ENCODE data around the gene FBXW2. TPM values are rescaled to one million over a fixed set of nuclear protein-coding genes. Genes with fewer than 3 reads are reported as not detected.

The FBXW2 gene
- total RNA-seq, 2 donors from 2014 or later = 22.2 to 31.5 TPM

DNA sequence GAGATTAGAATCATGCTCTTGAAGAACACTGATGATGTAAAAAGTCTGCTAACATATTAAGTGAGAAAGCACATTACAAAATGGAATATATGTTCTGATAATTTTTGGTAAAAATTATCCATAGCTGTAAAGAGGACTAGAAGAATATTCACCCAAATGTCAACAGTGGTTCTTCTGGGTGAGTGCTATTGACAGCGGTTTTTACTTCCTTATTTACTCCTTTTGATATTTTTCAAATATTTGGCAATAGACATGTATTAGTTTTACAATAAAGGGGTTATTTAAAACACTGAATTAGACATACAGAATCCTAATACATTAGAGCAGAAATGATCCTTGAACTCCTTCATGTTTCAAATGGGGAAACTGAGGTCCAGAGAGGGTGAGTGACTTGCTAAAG, 52.0 kb downstream of the FBXW2 start:
- TF ChIP-seq, protein P1, sequence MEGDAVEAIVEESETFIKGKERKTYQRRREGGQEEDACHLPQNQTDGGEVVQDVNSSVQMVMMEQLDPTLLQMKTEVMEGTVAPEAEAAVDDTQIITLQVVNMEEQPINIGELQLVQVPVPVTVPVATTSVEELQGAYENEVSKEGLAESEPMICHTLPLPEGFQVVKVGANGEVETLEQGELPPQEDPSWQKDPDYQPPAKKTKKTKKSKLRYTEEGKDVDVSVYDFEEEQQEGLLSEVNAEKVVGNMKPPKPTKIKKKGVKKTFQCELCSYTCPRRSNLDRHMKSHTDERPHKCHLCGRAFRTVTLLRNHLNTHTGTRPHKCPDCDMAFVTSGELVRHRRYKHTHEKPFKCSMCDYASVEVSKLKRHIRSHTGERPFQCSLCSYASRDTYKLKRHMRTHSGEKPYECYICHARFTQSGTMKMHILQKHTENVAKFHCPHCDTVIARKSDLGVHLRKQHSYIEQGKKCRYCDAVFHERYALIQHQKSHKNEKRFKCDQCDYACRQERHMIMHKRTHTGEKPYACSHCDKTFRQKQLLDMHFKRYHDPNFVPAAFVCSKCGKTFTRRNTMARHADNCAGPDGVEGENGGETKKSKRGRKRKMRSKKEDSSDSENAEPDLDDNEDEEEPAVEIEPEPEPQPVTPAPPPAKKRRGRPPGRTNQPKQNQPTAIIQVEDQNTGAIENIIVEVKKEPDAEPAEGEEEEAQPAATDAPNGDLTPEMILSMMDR (IDR thresholded peaks at IDR 0.05) = no peak
- no peaks in the 10 kb centered on the region for H3K9me3 ChIP-seq
- H3K36me3 ChIP-seq = no peaks in the 10 kb centered on the region
- no peak overlapping the region for H3K4me3 ChIP-seq
- H3K27me3 ChIP-seq = no peaks in the 10 kb centered on the region
- no peaks in the 10 kb centered on the region for H3K4me1 ChIP-seq
- no peak overlapping the region for H3K27ac ChIP-seq
- DNase-seq (ENCODE audit: low spot score) = no peak

DNA sequence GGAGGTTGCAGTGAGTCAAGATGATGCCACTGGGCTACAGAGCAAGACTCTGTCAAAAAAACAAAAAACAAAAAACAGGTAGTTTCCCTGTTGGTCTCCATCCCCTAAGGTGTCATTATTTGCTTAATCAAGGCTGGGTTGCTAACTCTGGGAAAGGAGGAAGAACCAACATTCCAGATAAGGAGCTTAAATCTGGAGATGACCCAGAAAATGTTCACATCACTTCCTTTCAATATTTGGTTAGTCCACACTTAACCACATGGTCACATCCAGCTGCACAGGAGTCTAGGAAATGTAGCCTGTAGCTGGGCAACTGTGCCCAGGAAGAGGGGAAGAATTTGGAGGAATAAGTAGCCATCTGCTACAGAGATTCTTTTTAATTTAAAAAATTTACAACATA, 53.1 kb downstream of the FBXW2 start:
- TF ChIP-seq, protein P1 (IDR thresholded peaks at IDR 0.05) = no peak

DNA sequence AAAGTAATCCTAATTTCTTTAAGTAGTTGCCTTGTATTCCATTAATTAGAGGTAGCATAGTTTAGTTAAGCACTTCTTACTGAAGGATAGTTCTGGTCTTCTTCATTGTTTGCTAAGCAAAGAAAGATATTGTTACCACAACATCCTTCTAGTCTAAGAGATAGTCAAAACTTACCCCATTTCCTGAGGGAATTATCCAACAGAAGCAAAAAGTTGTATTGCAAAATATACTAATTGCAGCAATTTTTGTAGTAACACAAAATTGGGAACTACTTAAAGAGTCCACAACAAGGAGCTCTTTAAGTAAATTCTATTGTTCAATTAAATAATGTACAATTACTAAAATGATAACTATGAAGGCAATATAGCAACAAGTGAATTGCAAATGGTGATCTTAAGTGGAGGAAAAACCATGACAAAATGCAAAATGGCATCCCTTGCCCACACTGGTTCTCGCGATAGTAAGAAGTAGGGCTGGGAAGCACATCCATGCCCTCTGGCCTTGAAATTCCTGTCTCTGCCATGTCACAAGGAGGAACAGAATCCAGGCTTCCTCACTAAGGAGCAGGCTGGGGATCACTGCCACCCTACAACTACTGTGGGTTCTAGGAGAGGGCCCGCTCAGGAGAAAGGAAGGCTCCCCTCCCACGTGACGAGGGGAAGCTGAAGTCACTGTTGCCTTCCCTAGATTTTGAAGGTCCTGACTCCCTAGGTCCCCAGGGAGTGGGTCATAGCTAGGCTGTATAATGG, 55.6 kb downstream of the FBXW2 start:
- no peak overlapping the region for H3K4me3 ChIP-seq
- H3K27ac ChIP-seq = no peak overlapping the region
- TF ChIP-seq, protein P1 (IDR thresholded peaks at IDR 0.05) = no peak
- H3K36me3 ChIP-seq = no peaks in the 10 kb centered on the region
- no peaks in the 10 kb centered on the region for H3K27me3 ChIP-seq
- peaks cover 0 to 15% of the 10 kb centered on the region in 2 donors for H3K4me1 ChIP-seq
- H3K9me3 ChIP-seq = no peaks in the 10 kb centered on the region
- DNase-seq (ENCODE audit: low spot score) = peak; percentile 54

More for the DNA sequence above, 53.1 kb downstream of the FBXW2 start:
- Histone ChIP-seq H3K36me3 (no peaks in the 10 kb centered on the region), H3K4me3 (no peak overlapping the region), H3K27ac (no peak overlapping the region), H3K4me1 (peaks cover 0 to 3% of the 10 kb centered on the region in 2 donors), H3K9me3 (no peaks in the 10 kb centered on the region), H3K27me3 (no peaks in the 10 kb centered on the region)
- DNase-seq (ENCODE audit: low spot score) = peak; percentile 38

DNA sequence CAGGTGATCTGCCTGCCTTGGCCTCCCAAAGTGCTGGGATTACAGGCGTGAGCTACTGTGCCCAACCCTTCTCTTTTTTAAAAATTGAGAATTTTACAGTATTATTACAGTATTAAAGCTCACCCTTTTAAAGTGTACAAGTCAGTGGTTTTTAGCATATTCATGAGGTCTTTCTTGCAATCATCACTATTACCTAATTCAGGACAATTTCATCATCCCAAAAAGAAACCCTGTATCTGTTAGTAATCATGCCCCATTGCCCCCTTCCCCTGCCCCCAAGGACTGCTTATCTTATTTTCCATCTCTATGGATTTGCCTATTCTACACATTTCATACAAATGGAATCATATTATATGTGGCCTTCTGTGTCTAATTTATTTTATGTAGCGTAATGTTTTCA, 56.3 kb downstream of the FBXW2 start:
- TF ChIP-seq, protein P1 (IDR thresholded peaks at IDR 0.05) = no peak
- no peak overlapping the region for H3K4me3 ChIP-seq
- no peak for DNase-seq (ENCODE audit: low spot score)
- no peaks in the 10 kb centered on the region for H3K36me3 ChIP-seq
- peaks cover 0 to 16% of the 10 kb centered on the region in 2 donors for H3K4me1 ChIP-seq
- no peaks in the 10 kb centered on the region for H3K27me3 ChIP-seq
- no peak overlapping the region for H3K27ac ChIP-seq
- H3K9me3 ChIP-seq = no peaks in the 10 kb centered on the region

DNA sequence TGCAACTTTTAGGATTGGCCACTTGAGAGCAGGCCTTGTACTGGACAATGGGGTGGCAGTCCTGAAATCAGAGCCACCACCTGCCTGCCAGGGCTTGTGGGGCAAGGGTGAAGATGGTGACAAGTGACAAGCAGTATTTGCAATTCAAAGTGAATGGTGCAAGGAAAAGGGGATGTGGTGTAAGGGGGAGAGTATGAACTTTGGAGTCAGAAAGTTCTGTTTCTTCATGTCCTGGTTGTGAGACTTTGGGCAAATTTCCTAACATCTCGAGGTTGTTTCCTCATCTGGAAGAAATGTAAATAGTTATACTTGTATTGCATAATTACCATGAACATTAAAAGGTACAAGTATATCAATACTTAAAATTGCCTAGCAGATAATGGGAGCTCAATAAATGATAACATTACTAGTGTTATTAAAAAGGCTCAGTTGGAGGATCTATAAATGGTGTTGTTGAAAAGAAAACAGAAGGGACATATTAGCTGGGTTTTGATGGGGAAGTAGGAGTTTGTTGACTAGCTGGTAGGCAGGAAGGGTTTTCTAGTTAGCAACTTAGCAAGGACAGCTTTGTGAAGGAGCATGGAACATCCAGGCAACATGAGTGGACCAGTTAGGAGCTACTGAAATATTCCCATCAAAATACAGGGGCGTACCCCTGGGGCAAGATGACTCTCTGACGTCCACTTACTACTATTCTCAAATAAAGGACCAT, 57.6 kb downstream of the FBXW2 start:
- TF ChIP-seq, protein P1 (IDR thresholded peaks at IDR 0.05) = no peak
- peak; percentile 59 for DNase-seq (ENCODE audit: low spot score)
- H3K4me3 ChIP-seq = no peak overlapping the region
- H3K4me1 ChIP-seq = peaks cover 0 to 29% of the 10 kb centered on the region in 2 donors
- H3K9me3 ChIP-seq = no peaks in the 10 kb centered on the region
- no peak overlapping the region for H3K27ac ChIP-seq
- H3K36me3 ChIP-seq = no peaks in the 10 kb centered on the region
- no peaks in the 10 kb centered on the region for H3K27me3 ChIP-seq

Data from right atrium auricular region (tissue), 2 donors.